Lower leg skin (tissue), 3 donors: ENCODE data around the gene CYRIA.

Experiments
- POLR2A ChIP-seq, 2 donors: fragments of 450-650 bp; IDR thresholded peaks; one replicate each; pipeline ENCODE4 v1.6.1; 2016 to 2017; ENCODE audit warnings: antibody characterized with exemption in 2 of 2, mild to moderate bottlenecking in 1 of 2, moderate library complexity in 1 of 2
- TF ChIP-seq, protein P1 (sequence below), 3 donors: fragments of 450-650 bp; IDR thresholded peaks; one replicate each; pipeline ENCODE4 v1.5.1; 2016; ENCODE audit warnings: antibody characterized with exemption in 3 of 3, mild to moderate bottlenecking in 3 of 3, moderate library complexity in 2 of 3

- TF ChIP-seq, protein P1, sequence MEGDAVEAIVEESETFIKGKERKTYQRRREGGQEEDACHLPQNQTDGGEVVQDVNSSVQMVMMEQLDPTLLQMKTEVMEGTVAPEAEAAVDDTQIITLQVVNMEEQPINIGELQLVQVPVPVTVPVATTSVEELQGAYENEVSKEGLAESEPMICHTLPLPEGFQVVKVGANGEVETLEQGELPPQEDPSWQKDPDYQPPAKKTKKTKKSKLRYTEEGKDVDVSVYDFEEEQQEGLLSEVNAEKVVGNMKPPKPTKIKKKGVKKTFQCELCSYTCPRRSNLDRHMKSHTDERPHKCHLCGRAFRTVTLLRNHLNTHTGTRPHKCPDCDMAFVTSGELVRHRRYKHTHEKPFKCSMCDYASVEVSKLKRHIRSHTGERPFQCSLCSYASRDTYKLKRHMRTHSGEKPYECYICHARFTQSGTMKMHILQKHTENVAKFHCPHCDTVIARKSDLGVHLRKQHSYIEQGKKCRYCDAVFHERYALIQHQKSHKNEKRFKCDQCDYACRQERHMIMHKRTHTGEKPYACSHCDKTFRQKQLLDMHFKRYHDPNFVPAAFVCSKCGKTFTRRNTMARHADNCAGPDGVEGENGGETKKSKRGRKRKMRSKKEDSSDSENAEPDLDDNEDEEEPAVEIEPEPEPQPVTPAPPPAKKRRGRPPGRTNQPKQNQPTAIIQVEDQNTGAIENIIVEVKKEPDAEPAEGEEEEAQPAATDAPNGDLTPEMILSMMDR (IDR thresholded peaks at IDR 0.05), result no peak
- TF ChIP-seq POLR2A (IDR thresholded peaks at IDR 0.05), result no peak
These were observed 28.2 kb upstream of the CYRIA start for GRCh38 chr2:16693854-16694253.
